ENCODE measurements around the gene PRAMEF15.
"Not testable (repeated sequence)": the region's sequence is repeated elsewhere in the genome, so short reads cannot be mapped to it uniquely, and the experiment has no call there.

DNA sequence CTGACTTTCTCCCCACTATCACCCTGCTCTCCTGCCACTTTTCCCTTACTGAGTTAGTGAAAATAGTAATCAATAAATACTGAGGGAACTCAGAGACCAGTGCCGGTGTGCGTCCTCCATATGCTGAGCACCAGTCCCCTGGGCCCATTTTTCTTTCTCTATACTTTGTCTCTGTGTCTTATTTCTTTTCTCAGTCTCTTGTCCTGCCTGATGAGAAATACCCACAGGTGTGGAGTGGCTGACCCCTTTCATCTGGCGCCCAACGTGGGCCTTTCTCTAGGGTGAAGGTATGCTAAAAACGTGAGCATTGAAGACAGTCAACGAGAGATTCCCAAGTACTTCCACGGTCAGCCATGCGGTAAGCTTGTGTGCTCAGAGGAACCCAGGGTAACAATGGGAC, 38.1 kb downstream of the PRAMEF15 start:
- not testable (repeated sequence) for TF ChIP-seq POLR2A, POLR2AphosphoS5, TAF1 (IDR thresholded peaks at IDR 0.05; ENCODE audit: low read depth, low read length)
